Inferior parietal cortex (tissue), 1 donor: Measurements from ENCODE around the gene SLC40A1.

Experiments used
- DNase-seq: peaks from one replicate; pipeline ENCODE4 v3.0.0-alpha.2; 2016; ENCODE audit errors: extremely low spot score

The SLC40A1 gene

DNA sequence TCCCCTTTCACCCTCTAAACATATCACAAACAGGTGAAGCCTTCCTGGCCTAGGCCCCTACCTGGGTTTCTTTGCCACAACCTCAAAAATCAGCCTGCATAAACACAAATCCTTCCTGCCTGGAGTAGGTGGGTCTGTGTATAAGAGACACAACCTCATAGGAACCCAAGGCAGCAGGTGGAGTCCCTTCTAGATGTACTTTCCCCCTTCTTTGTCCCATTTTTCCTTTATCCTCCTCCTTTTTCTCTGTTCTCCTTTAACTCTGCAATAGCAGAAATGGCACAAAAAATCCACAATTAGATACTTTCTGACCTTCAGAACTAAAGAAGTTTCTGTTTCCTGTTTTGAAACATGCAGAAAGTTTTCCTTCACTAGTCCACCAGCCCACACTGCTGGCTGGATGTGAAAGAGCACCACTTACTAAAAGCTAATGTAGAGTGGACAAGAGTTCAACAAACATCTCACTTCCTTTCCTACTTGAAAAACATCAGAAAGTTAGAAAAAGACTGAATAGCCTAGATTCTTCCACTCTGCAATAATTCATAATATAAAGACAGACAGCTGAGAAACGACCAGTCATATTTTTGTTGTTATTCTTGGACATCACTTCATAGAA lies 11.2 kb downstream of the SLC40A1 start:
- no peak for DNase-seq

DNA sequence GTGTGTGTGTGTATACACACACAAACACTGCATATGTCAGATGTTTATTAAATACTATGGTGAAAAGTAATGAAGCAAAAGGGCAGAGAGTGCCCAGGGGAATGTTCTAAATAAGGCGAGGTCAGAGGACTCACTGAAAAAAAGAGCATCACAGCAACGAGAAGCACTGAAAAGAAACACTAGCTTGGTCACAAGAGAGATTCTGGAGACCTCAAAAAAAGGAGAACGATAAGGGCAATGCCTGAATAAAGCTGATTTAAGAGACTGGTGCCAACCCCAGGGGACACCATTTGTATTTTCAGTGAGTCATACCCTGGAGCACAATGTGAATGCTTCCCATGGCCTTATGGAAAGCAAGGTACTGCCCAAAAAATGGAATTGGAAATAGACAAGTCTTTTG lies 14.5 kb downstream of the SLC40A1 start:
- no peak for DNase-seq

DNA sequence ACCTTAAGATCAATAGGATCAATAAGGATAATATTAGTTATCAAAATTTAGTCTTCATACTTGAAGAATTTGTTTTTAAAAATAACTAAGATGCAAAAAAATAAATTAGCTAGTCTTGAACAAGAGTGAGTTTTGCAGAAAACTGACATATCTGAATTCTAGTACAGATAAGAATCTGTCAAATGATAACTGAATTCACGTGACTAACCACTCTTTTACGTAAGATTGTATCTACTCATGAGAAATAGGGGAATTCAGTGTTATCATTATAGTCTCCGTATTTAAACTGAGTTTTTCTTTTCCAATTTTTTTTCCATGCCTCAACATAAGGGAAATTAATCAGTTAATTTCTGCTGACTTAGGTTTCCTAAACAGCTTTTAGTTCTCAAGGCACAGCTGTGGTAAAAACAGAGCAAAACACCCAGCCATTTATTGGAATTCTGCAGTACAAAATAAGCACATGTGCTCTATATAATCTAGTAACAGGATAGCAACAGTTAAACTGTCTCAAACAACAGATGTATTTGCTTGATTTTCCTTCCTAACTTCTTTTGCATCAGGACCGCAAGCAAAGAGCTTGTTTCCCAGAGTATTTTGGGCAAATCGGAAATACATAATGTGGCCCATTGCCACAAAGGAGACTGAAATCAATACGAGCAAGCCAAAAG lies 19.1 kb downstream of the SLC40A1 start:
- DNase-seq: no peak

DNA sequence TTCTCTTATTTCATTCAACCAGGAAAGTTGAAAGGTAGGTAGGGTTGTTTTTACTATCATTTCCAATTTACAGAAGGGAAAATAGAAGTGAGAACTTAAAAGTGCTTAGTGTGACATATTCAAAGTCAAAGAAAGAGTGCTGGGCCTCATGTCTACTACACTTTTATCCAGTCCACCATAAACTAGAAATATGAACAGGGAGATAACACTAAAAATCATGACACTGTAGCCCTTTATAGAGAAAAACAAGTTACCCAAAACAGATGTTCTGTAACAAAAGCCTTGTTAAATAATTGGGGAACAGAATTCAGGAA lies 20.4 kb downstream of the SLC40A1 start:
- DNase-seq: no peak

DNA sequence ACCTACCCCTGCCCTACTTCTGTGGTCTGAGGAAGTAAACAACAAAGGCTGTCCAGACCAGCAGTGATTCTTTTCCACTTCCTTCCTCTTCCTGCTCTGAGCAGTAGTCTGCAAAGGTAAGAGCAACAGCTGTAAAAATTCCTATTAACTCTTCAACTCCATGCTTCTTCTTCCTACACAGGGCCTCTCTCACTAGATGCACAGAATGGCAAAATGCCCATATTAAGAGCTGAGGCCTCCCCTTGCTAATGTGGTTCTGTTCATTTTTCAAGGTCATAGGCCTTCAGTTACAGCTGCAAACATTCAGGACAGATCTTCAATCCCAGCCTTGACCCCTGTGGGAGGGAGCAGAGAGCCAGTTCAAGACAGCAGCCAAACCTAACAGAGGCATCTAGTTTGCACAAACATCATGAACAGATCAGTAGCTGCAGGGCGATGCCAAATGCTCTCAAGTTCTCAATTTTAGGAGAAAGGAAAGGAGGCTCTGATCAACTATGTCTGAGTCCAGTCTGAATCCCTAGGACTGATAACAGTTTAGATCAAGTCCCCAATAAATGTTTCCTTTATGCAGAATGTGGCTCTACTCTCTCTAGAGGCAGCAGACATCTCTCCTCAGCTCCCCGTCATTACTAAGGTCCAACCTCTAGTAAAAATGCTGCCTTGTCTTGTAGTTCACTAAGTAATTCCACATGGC lies 20.9 kb downstream of the SLC40A1 start:
- no peak for DNase-seq

DNA sequence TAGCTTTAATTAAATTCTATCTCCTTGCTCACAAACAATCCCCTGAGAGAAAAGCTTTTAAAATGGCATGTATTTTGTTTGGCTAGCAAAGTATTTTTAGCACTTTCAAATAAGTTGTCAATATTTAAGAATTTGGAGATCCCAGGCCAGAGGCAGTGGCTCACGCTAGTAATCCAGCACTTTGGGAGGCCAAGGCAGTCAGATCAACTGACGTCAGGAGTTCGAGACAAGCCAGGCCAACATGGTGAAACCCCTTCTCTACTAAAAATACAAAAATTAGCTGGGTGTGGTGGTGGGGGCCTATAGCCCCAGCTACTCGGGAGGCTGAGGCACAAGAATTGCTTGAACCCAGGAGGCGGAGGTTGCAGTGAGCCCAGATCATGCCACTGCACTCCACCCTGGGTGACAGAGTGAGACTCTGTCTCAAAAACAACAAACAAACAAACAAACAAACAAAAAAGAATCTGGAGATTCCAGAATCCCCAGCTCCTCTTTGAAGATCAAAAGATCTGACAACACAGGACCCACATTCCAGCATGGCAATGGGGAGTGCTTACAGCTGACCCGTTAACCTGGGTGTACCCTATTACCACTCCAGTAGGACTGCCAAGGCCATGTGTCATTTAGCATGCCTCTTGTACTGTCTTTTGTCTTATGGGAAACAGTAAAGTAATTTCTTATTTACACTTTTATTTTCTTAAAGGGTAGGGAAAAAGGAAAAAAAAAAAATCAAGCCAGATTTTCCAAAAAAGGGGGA lies 21.9 kb downstream of the SLC40A1 start:
- no peak for DNase-seq

DNA sequence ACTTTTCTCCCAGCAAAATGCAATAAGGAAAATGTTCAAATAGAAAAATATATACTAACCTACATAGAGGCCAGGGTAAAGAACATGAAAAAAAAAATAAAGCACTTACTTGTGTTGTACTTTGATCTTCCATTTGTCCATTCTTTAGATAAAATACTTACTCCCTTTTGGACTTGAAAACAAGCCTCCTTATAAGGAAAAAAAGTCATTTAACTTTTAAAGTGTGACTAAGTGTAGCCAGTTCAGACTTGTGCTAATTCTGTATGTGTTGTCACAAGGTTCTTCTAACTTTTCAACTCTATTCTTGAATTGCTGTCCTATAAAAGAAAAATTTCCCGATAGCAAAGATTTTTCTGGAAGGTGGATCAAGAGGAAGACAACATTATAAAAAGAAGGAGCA lies 23.2 kb downstream of the SLC40A1 start:
- no peak for DNase-seq

DNA sequence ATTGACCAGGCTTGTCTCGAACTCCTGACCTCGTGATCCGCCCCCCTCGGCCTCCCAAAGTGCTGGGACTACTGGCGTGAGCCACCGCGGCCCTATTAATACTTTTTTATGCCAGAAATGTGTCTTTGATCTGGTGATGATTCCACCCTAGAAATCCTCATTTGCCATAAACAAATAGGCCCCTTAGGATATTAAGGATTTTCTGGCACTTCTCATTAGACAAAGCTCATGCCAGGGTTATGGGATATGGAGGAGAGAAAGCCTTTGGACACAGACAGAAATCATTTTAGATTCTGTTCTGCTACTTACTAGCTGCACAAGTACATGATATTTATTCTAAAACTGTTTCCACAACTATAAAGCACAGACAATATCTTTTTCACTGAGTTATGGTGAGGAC lies 24.1 kb downstream of the SLC40A1 start:
- DNase-seq: no peak

DNA sequence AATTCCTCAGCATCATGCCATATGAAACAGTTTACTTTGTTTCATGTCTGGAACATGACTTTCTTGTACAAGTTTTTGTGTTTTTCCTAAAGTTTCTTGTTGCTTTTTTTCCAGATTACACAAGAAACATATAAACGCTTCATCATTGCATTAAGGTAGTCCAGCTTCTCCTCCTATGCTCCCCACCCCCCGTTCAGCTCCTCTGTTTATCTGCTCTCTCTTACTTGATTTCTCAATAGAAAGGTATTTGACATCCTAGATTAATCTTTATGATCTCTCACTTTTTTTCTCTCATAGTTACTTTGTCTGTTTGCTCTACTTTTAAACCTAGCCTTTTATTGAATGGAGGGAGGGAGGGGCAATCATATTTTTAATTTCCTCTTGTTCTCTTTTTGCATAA lies 25.4 kb downstream of the SLC40A1 start:
- DNase-seq: no peak

DNA sequence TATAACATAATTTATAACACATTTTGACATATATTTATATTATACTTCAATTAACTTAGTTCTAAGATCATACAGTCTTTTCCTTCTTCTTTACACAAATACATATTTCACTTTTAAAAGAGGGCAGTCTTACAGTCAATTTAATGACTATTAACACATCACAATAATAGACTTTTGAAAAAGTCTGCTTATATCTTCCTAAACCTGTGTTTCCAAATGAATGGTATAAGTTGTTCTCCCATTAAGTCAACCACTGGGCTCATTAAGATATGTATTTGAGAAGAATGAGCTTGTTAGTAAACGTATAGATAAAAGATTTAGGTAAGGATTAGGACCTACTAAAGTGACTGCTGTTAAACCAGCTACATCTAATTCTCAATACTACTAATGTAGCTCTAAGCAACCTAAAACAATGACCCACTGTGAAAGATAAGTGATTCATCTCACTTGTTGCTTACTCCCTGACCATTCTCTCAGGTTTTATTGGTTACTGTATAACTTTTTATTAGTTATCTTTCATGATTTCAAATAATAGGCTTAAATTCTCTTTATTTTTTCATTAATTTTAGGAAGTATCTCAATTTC lies 27.0 kb downstream of the SLC40A1 start:
- no peak for DNase-seq

DNA sequence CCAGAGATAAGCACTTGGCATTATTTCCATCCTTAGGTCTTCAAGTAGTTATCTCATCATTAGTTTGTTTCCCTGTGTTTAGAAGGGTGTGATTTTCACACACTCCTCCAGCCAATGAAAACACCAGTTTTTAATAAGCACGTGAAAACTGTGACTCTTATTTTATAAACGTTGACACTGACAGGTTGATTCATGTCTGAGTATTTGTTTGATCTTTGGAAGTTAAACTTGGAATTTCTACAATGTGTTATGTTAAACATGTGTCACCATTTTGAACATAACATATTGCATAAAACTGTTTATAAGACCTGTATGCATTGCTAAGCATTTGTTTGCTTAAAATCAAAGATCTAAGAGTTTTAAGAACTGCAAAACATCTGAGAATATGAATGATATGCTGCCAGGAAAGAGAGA lies 27.6 kb downstream of the SLC40A1 start:
- DNase-seq: no peak

DNA sequence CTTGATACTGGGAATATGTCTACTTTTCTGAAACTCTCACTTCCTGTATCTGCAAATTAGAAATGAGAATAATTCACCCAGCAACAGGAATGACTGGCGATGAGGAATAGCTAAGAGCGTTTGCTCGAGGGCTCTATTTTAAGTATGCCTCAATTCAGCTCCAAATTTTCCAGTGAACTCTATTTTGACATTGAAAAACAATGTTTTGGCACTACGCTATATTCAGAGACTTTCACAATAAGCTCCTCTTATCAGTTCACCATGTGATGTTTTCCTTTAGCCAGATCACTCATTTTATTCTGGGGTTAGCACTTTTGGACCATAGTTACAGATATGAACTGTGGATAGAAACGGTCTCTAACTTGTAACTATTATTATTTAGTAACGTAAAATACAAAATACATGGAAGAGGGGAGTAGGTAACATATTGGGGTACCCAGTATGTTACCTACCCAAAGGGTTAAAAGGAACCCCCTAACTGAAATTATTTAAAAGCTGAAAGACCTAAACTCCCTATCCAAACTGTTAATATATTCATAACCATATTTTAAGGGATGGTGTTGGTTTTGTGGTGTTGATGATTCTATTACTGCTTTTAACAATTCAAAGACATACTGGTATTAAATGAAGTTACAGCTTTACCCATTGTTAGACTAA lies 28.1 kb downstream of the SLC40A1 start:
- no peak for DNase-seq

DNA sequence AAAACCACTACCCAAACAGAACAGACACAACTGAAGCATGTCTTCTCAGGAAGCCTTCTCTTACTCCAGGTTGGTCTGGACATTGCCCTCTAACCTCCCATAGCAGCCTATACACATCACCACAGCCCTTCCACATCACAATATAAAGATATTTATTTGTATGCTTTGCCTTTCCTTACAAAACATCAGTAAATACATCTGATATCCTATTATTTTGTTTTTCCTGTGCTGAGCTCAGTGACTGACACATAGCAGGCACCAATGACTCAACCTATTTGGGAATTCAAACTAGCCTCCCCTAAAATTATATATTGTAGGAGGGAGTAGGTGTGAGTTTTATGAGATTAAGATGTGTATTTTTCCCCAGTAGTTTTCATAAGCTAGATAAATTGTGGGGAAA lies 28.8 kb downstream of the SLC40A1 start:
- DNase-seq: no peak

DNA sequence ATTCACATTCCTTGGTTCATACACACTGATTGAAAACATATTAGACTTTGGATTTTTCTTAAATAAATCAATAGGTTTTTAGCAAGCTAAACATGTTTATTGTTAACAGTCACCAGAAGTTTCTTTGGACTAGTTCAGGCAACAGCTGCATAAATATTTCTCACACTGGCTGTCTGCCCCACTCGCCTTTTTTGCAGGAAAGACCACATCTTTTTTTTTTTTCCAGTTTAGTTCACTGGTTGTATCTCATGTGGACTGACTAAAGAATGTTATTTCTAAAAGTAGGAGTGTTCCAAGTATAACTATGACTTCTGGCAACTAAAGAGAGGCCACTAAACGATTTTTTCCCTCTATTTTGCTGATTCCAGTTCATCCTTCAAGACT lies 31.1 kb downstream of the SLC40A1 start:
- no peak for DNase-seq

DNA sequence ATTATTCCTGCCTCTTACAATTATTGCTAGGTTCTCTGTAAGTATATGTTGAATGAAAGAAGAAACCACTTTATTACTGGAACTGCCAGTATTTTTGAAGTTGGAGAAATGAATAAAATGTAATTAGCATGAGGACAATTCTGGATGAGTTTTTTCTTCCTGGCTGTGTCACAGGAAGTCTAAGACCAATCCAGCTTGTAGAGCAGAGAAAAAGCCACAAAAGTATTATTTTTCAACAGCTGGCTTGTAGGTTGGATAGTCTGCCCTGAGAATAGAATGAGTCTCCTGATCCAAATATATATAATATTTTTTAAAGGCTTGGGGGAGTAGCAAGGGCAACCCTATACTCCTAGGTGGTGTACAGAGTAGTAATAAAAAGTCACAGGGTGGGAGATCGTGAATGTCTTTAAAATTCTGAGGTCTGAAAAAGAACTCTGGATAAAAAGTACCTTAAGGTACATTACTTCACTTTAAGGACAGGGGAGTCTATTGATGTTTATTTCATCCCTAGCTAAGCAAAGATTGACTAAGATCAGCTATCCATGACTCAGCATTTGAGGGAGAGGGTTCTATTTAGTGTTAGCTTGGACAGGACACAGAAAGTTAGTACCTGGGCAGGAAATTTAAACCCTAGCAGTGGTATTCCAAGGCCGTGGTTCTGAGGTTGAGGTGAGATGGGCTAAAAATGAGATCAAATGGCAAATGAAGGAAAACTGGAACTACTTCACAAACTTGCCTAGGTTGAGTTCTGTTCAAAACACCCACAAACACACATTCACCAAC lies 31.7 kb downstream of the SLC40A1 start:
- DNase-seq: no peak

DNA sequence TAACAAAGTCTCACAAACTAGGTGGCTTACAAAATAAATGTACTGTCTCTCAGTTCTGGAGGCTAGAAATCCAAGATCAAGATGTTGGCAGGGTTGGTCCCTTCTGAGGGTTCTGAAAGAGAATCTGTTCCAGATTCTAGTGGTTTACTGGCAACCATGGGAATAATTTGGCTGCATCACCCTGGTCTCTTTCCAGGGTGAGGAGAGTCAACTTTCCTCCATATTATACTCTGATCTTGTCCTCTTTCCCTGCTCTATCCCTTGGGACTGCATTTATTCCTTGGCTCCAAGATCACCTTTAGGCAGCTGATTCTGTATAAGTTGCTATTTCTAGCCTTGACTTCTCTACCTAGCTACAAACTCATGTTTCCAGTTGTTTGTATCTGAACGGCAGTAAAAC lies 35.2 kb downstream of the SLC40A1 start:
- no peak for DNase-seq

DNA sequence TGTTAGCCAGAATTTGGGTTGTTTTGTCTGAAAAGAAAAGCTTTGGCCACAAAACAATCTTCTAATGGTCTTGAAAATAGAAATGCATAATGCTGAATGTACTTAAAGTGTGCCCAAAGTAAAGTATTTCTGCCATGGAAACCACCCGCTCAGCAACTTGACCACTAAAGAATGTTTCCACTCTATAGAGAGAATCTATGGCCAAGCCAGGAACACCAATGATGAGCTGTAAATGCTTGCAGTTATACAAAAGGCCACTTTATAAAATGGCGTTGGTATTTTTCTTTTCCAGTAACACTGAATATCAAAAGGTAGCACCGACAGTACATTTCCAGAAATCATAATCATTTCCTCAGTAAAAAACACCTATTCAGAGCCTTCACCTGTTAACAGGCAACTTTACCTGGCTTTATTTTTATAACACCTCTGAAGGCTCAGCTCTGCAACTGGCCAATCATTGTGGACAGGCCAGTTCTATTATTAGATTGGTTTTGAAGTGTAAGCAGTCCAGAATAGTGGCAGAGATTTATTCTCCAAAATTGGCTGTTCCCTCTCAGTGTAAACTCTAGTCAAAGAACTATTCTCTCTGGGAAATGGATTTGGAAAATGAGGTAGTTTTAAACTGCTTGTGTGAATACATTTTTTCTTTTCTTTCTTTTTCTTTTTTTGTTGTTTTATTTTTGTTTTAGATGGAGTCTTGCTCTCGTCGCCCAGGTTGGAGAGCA lies 36.1 kb downstream of the SLC40A1 start:
- no peak for DNase-seq

DNA sequence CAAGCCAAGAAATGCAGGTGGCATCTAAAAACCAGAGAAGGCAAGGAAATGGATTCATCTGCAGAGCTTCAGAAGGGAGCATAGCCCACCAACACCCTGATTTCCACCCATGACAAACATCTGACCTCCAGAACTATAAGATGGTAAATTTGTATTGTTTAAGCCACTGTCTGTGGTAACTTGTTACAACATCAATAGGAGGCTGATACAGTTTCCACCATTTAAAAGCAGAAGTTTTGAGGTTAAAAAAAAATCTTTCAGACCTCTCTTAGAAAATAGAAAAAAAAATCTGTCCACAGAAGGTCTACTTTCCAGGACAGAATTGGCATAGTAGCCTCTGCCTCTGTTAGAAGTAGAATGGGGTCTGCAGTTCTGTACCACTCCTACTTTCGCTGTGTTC lies 37.2 kb downstream of the SLC40A1 start:
- DNase-seq: no peak

DNA sequence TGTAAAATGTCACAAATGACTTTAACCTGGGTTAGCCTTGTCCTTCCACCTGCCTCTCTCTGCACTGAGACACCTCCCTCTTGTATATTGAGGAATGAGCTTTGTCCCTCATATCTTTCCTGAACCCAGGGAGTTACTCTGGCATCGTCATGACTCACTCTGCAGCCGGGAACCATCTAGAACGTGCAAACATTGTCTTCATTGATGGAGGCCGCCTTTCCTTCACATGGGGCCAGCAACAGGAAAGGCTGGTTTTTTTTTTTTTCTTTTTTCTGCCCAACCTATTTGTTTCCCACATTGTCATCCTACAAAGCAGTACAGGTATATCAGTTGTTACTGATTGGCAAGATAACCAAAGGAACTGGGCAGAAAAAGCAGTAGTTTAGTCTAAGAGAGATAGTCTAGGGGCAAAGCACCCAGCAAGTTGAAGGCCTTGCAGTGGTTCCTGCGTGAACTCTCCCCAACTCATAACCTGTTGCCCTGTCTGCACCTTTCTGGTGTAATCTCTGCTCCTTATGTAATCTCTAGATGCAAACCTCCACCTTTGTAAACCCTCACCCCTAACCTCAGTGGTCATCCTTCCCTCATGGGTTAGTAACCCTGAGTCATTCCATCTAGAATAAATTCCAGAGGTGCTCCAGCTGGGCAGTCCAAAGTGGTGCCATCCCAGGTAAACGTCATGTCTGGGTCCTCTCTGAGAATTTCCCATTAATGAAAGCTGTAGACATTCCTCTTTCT lies 38.3 kb downstream of the SLC40A1 start:
- DNase-seq: no peak

DNA sequence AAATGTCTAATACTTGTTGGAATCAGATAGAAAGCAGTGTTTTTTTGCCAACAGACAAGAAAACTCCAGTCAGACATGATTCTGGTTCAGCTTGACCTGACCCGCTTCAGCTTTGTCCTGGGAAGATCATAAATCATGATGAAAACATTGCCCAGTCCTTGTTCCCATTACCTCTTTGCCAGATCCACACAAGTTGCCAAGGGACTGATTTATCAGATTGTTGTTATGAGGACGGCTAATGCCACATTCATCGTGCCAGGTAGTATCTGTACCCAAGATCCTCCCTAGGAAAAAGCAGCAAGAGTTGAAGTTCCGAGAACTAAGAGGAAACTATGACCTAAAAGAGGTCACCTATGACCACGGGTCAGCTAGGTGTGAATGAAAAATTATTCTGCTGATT lies 39.0 kb downstream of the SLC40A1 start:
- no peak for DNase-seq
